ENCODE results near the gene E2F3.
A peak's percentile ranks its signal among the peaks of the same experiment; 100 is the strongest.
"Not testable (repeated sequence)": the region's sequence is repeated elsewhere in the genome, so short reads cannot be mapped to it uniquely, and the experiment has no call there.

E2F3 gene

DNA sequence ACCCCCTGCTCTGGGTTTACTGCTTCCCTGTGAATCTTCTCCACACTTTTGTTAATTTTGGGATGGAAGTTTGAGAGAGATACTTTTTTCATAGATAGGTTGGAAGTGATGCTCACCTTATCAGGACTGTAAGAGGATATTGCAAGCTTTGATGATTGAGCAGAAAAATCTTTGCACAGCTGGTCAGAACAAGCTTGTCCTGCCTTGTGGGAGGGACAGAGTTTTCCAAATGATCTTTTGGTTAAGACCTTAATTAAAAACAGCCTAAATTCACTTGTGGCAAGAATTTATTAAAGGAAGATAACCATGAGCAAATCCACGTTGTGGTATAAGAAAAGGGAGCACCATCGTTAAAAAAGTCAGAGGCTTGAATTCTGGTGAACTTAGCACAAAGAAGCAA lies 32.2 kb downstream of the E2F3 start:
- no peak for DNase-seq (ENCODE audit: low spot score)

DNA sequence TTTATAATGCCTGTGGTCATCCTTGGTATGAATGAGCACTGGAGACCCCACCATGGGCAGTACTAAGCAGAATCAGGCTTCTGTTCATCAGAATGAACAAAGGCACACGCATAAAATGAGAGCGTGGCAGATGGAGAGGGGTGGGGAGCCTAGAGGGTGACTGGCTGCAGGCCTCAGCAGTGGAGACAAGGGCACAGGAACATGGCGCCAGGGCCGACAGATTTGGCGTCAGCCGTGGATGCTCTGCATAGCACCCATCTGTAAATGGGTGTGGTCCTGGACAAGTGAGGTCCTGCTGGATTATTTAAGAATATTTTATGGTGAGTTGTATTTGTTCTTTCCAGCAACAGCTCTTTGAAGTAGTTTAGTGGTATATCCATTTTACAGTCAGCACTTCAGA lies 33.1 kb downstream of the E2F3 start:
- no peak for DNase-seq (ENCODE audit: low spot score)

DNA sequence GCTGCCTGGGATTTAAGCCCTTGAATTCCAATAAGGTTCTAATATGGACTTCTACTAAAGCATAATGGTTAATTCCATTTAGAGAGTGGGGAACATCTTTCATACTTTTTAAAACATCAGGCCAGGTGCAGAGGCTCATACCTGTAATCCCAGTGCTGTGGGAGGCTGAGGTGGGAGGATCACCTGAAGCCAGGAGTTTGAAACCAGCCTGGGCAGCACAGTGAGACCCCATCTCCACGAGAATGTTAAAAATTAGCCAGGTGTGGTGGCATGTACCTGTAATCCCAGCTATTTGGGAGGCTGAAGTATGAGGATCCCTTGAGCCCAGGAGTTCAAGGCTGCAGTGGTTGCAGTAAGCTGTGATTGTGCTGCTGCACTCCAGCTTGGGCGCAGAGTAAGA lies 35.0 kb downstream of the E2F3 start:
- no peak for DNase-seq (ENCODE audit: low spot score)

DNA sequence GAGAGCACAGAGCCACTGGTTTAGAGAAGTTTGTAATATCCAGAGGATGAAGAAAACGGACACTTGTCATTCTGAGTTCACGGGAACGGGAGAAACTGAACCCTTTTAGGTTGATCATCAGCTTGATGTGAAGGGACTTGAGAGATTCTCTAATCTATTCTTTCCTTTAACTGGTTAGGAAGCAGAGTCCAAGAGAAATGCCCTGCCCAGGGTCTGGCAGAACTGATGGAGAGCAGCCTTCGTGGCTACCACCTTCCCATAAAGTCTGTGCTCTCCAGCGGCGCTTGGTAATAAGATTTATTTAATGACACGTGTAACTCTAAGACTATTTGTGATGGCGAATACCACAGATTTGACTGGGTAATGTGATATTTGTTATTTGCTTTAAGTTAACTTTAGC lies 36.0 kb downstream of the E2F3 start:
- DNase-seq (ENCODE audit: low spot score): no peak

DNA sequence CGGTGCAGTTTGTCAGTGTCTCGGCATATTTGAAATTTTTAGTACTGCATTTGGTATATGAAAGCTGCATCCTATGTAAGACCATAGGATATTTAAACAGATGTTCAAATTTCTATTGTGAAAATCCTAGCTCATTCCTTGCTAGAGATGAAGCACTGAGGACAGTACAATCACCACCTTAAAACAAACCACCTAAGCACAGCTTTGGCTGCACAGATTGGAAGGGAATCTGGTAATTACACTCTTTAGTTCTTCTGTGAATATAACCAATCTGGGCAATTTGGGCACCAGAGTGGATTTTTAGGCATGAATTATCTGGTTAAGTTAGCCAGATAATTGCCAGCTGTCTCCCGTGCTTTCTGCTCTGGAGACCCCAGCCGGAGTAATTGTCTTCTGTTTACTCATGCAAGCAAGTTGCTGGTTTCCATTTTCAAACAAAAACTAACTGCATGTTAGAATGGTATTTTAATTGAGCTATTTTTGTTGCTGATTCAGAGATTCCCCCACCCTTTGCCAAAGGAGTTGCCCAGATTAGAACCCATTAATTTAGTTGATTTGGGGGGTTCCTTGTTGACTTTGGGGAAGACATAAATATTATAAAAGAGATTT lies 36.9 kb downstream of the E2F3 start:
- no peak for DNase-seq (ENCODE audit: low spot score)

DNA sequence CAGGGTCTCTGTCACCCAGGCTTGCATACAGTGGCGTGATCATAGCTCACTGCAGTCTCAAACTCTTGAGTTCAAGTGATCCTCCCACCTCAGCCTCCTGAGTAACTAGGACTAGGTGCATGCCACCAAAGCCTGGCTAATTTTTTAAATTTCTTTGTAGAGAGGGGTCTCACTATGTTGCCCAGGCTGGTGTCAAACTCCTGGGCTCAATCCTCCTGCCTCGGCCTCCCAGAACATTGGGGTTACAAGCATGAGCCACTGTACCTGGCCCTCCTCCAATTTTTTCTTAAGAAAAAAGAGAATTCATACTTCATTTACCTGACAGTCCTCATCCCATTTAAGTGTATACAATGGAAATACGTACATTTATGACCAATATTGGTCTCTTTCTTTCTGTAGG lies 37.9 kb downstream of the E2F3 start:
- no peak for DNase-seq (ENCODE audit: low spot score)

DNA sequence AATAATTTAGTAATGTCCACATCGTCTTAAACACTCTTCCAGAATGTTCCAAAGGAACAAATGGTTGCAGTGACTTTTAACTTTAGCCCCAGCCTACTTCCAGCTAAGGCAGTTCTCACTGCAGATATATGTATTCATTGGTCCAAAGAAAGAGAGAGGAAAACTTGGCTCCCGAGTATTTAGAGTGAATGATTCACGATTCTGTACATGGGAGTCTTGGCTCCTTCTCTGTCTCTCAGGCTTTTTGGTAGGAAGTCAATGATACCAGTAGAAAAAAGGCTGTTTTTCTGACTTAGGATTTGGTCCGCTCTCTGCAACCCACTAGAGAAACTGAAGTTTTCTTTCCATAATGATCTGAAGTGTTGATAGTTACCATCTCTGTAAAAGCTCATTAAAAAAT lies 38.6 kb downstream of the E2F3 start:
- DNase-seq (ENCODE audit: low spot score): no peak

DNA sequence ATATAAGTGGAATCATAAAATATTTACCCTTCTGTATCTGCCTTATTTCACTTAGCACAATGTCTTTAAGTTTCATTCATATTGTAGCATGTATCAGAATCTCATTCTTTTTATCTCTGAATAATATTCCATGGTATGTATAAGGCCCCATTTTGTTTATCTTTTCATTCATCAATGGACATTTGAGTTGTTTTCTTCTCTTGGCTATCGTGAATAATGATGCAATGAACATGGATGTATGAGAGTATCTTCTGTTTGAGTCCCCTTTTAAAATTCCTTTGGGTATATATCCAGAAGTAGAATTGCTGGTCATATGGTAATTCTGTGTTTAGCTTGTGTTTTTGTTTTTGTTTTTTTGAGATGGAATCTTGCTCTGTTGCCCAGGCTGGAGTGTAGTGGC lies 39.6 kb downstream of the E2F3 start:
- DNase-seq (ENCODE audit: low spot score): no peak

DNA sequence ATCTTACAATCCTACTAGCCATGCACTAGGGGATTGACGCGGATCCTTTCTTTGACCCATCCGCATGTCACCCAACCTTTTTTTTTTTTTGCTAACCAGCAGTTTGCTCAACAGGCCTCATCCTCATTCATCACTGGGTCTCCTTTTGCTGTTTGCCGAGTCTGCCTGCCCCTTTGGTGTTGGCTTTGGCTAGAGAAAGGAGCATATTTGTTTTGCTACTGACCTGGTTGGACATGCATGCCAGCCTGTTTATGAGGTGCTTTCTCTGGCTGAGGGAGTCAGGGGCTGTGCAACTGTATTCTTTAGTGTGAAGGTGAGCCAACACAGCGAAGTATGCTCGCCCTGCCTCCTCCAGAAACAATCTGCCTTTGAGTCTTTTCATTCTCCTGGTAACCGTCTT lies 40.2 kb downstream of the E2F3 start:
- no peak for DNase-seq (ENCODE audit: low spot score)

DNA sequence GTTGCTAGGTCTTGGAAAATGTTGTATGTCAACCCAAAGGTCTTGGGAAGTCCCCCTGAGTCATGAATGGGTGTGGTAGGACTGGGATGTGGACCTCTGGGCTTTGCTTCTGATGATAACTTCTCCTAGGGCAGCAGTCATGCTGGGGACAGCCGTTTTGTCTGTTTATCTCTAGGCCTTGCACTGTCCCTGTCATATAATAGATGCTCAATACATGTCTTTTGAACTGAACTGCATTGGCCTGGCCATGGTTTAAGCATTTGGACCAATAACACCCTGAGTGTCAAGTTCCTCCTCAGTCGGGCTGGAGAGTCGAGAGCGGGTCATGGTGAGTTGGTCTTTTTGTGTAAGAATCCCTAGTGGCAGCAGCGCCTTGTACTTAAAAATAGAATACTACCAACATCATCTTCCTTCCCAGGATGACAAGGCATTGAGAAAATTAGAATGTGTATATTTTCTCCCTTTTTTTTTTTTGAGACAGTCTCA lies 43.1 kb downstream of the E2F3 start:
- DNase-seq (ENCODE audit: low spot score): no peak

DNA sequence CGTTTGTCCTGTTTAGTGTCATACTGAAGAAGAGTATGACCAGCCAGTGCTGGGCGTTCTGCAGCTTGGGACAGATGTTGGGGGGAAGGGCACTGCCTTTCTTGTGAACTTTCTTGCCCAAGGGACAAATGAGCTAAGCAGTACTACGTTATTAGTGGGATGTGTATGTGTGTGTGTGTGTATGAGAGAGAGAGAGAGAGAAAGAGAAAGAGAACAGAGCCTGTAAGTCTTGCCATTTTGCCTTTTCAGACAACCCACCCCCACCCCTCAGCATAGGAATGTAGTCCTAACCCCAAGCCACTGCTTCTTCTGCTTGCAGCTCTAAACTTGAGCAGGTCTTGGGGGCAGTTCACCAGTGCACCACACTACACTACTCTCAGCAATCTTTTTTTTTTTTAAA lies 45.5 kb downstream of the E2F3 start:
- no peak for DNase-seq (ENCODE audit: low spot score)

DNA sequence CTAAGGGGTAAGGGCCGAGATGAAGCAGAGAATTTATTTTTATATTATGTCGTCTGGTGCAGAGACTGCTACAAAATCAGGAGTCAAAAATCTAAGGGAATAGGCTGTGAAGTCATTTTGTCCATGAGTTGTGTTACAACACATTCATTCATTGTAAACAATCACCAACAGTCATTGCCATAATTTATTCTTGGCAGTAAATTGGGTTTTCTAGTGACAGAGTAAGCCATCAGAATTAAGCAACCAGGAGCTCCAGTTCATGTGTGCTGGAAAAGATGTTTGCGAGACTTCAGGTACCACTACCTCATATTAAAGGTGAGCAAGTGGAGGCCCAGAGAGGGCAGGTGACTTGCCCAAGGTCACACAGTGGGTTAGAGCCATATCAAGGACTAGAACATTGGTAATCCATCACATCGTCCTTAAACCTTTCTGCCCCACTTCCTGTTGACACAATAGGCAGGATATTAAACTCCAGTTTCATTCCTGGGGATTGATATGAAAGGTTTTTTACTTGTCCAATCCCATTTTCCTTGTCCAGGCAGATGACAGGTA lies 46.0 kb downstream of the E2F3 start:
- peak; percentile 11 for DNase-seq (ENCODE audit: low spot score)

DNA sequence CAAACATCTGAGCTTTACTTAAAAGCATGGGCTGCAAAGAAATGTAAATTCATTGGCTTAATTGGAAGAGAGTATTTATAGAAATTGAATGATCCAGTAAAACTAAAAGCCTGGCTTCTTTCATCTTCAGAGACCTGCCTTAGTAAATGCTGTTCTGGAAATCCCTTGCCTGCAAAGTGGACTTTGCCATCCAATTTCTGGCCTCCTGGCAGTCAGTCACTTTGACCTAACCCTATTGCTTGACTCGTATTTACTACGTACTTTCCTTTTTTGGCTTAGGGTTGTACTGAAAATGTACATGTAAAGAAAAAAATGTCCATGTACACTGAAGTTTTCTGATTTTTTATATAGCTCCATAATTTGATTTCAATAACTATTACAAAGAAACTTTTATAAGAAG lies 47.1 kb downstream of the E2F3 start:
- DNase-seq (ENCODE audit: low spot score): no peak

DNA sequence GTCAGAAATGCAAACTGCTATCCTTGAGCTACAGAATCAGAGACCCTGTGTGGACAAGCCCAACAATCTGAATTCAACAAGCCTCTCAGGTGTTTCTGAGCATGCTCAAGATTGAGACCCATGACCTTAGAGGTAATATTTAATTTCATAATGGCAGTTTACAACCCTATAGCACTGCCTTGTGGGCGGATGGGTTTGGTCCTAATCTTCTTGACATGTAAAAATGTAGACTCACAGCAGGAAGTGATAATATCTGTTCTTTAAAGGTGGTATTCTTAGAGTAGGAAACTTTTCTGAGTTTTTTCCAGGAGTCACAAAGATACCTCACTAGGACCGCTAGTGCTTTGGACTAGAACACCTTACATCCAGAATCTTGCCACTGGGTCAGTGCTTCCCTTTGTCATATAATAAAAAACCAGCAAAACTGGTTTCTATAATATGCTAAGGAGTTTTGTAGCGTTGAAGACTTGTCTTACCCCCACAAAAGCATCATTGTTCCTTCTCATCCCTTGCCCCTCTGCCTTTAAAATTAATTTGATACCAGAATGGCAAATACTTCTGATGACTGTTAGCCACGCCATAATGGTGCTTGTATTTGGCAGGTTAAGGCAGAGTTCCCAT lies 52.6 kb downstream of the E2F3 start:
- no peak for DNase-seq (ENCODE audit: low spot score)

DNA sequence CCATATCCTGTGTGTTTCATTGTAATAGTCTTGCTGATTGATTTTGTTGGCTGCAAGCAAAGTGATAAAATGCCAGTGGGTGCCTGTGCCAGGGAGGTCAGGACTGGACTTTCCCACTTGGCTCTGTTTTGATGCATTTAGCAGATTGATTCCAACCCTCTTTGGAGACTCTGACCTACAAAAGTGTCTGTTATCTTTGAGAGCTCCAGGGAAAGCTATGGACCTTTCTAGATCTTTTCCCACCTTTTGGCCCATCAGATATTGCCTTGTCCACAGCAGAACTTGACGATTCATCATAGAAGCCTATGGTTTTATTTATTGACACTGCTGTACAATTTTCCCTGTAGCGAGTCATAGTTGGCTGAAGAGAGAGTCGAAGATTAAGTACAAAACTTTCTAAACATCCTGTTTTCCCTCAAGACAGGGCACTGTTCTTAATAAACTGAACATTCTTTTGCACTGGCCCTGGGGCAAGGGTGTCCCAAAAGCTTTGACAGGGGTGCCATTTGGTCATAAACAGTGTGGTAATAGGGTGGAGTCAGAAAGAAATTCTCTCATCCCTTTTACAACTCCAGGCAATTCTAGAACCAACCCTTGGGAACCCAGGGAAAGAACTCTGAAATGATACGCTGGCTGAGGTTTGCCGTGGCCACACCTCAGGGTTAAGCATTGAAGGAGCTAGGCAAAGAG lies 53.7 kb downstream of the E2F3 start:
- no peak for DNase-seq (ENCODE audit: low spot score)

DNA sequence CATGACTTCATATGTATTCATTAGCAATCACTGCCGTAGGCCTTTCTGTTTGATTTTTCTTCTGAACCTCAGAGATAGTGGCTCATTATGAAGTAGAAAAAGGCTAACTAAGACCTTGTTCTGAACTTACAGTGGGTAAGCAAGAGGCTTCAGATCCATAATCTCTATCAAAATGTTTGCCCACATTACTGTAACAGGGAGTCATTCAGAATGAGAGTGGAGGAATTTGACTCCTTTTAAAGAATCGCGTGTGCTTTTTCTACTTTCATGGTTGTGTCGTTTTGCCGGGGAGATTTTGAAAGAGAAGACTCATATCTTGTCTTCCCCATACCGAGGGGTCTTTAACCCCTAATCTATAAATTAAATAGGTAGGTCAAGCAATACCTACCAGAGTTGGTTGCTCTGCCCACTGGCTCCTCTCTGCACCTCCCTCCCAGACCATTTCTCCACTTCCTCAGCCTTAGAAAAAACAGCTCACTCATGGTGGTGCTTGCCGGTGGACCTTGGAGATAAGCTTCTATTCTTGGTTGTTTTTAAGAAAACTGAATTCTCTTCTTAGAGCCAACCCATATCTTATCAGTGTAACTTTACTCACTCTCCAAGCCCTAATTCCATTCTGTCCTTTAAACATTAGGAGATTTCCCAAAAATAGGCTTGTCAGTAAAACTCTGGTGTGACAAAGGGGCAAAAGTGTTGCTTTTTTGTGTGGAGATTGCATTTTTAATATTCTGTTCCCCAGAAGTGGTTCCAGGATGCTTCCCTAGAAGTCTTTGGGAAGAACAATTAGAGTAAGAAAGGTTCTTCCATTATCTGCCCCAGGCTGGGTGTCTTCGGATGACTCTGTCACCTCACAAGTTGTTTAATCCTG lies 56.6 kb downstream of the E2F3 start:
- no peak for DNase-seq (ENCODE audit: low spot score)

DNA sequence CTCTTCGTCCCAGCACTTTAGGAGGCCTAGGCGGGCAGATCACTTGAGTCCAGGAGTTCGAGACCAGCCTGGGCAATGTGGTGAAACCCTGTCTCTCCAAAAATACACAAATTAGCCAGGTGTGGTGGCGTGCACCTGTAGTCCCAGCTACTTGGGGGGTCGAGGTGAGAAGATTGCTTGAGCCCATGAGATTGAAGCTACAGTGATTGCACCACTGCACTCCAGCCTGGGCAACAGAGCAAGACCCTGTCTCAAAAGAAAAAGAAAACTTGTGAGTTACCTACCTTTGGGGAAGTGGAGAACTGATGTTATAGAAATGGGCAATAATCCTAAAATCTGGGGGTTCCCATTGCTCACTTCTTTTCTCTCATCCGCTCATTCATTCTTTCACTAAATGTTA lies 58.0 kb downstream of the E2F3 start:
- no peak for DNase-seq (ENCODE audit: low spot score)

DNA sequence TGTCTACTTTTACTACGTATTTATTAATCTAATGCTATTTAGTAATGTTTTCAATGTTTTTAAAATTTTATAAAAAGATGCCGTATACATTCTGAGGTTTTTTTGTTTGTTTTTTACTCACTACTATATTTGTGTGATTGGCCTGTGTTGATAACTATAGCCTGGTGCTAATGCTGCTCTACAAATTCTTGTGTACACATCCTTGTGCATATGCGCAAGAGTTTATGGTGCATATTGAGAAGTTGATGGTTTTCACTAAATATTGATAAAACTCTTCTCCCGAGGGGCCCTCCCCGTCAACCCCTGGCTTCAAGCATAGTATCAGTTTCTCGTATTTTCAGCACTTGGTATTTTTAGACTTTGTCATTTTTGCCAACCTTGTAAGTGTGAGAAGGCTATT lies 59.9 kb downstream of the E2F3 start:
- no peak for DNase-seq (ENCODE audit: low spot score)

DNA sequence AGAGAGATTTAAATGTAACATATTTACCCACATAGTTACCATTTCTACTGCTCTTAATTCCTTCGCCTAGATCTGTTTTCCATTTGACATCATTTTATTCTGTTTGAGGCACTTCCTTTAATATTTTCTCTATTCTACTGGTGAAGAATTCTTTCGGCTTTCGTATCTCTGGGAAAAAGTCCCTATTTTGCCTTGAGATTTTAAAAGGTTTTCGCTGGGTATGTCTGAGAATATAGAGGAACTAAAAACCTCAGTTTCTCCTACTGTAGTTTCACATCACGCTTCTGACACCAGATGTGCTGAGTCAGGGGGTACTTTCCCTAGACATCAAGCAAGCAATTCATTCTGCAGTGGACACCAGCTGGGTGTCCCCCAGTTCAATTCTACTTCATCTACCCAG lies 61.7 kb downstream of the E2F3 start:
- no peak for DNase-seq (ENCODE audit: low spot score)

DNA sequence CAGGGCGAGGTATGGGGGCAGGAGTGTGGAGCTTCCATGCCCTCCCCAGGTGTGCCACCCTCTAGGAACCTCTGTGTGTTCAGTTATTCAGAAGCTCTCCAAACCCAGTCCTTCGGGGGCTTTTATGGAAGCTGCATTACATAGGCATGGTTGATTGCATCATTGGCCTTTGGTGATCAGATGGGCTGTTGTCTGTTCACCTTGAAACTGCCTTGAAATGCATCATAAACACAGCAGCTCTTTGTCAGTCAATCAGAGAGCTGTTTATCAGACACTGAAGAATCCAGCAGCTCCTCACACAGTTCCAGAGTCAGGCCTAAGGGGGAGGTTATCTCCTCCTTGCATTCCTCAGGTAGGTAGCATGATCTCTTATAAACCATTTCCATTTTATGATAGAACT lies 62.4 kb downstream of the E2F3 start:
- no peak for DNase-seq (ENCODE audit: low spot score)

DNA sequence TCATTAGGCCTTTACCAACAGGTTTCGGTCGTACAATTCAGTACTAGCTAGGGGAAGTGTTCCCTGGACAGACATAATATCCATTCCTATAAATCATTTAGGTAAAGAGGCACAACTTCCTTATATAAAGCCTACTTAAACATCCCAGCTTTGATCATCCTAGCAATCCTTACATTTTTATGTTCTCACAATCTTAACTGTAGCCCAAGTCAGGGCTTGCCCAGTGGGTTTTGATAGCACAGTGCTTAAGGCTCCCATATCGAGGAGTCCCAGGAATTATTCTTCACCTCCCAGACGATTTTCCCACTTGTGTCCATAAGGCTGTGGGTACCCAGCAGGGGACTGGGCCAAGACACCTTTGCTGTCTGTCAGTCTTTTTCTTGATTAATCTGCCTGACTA lies 63.2 kb downstream of the E2F3 start:
- no peak for DNase-seq (ENCODE audit: low spot score)

DNA sequence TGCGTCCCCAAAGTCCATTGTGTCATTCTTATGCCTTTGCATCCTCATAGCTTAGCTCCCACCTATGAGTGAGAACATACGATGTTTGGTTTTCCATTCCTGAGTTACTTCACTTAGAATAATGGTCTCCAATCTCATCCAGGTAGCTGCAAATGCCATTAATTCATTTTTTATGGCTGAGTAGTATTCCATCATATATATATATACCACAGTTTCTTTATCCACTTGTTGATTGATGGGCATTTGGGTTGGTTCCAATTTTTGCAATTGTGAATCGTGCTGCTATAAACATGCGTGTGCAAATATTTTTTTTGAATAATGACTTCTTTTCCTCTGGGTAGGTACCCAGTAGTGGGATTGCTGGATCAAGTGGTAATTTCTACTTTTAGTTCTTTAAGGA lies 63.9 kb downstream of the E2F3 start:
- not testable (repeated sequence) for DNase-seq (ENCODE audit: low spot score)

All from globus pallidus (tissue), 1 donor.